ENCODE data around the gene EPHA4.

Gene EPHA4

DNA sequence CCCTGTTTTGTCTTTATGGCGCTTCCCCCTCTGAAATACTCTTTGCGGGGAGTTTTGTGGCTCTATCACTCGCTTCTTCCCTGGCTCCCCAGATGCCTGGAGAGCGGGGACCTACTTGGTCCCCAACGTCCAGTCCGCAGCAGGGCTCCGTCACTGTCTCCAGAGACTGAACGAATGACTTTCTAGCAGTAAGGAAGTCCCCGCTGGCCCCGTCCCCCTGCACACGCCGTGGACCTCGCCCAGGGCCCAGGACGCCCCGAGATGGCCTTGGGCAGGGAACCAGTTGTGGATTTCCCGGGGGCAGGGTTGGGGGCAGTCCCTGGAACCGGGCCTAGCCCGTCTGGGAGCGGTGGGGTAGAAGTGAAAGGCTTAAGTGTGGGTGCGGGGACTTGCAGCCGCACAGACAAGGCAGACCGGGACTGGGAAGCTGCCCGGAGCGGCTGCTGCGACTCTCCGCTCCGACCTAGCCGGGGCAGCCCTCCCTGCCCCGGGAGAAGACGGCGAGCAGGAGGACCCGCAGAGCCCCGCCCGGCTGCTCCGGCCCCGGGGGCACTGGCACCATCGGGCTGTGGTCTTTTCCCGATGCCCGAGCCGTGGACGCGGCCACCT is 821 bp upstream of the EPHA4 start:
- peak; percentile 56 for DNase-seq (ENCODE audit: low spot score)

DNA sequence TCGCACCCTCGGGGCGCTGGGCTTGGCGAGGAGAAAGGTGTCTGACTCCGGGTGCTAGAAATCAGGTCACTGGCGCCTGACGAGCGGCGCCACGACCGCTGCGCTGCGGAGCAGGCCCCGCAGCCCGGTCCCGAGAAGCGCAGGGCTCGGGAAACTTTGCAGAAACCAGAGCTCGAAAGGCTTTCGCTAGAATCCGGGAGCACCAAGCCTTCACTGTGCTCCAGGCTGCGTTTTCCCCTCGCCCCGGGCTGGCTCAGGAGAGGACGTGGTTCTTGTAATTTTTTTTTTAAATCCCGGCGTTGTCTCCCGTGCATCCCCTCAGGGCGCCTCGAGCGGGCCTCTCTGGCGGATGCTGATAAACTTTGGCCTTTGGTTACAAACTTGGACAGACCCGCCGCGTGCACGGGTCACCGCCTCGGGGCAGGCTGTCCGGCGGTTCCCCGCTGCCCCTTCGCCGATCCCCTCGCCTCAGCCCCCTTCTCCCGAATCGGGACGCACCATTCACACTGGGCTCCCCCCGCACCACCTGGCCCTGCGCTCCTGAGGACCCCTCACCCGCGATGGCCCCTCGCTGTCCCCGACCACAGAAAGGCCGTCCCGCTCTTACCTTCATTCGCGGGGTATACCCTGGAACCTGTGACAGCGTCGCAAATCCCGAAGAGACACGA is 419 bp downstream of the EPHA4 start:
- TF ChIP-seq, protein P1, sequence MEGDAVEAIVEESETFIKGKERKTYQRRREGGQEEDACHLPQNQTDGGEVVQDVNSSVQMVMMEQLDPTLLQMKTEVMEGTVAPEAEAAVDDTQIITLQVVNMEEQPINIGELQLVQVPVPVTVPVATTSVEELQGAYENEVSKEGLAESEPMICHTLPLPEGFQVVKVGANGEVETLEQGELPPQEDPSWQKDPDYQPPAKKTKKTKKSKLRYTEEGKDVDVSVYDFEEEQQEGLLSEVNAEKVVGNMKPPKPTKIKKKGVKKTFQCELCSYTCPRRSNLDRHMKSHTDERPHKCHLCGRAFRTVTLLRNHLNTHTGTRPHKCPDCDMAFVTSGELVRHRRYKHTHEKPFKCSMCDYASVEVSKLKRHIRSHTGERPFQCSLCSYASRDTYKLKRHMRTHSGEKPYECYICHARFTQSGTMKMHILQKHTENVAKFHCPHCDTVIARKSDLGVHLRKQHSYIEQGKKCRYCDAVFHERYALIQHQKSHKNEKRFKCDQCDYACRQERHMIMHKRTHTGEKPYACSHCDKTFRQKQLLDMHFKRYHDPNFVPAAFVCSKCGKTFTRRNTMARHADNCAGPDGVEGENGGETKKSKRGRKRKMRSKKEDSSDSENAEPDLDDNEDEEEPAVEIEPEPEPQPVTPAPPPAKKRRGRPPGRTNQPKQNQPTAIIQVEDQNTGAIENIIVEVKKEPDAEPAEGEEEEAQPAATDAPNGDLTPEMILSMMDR (IDR thresholded peaks at IDR 0.05; ENCODE audit: extremely low read depth, missing control alignments): no peak
- peak; percentile 33 for DNase-seq (ENCODE audit: low spot score)

More for the DNA sequence above, 821 bp upstream of the EPHA4 start:
- TF ChIP-seq, protein P1 (IDR thresholded peaks at IDR 0.05; ENCODE audit: extremely low read depth, missing control alignments): no peak

DNA sequence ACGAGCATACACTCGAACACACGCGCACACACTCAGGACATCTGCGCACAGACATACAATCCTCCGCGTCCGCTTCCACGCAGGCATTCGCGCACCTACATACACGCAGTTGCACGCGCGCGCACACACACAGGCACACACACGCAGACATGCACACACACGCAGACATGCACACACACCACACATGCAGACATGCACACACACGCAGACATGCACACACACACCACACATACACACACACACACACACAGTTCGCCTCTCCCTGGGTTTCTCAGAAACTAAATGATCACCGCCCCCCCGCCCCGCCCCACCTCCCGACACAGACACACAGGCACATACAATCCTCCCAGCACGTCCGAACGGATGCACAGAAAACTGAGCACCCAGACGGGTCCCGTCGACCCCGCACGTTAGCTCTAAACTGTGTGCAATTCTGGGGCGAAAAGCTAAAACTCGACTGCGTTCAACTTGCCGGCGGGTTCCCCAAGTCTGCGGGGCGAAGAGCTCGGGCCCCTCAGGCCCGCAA is 1.0 kb downstream of the EPHA4 start:
- TF ChIP-seq, protein P1 (IDR thresholded peaks at IDR 0.05; ENCODE audit: extremely low read depth, missing control alignments): no peak
- DNase-seq (ENCODE audit: low spot score): no peak

DNA sequence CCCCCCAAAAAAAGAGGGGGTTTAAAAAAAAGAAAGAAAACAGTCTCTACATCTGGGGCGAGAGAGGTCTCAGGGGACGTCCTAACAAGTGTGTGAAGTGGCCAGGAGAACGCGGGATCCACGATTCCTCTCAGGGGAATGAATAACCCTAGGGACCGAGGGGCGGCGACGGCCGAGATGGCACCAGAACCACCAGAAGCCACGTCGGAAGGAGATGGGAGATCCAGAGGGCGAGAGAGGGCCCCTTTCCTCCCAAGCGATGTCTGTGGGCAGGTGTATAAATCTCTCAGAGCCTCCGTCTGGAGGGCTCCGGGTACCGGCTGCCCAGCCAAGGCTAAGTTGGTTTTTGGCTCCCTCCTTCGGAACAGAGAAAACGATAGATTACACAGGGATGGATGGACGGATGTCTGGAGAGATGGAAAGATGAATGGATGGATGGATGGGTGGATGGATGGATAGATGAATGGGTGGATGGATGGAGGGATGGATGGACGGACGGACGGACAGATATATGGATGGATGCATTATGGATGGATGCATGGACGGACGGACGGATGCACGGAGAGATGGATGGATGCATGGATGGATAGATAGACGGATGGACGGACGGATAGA is 1.7 kb downstream of the EPHA4 start:
- DNase-seq (ENCODE audit: low spot score): no peak
- TF ChIP-seq, protein P1 (IDR thresholded peaks at IDR 0.05; ENCODE audit: extremely low read depth, missing control alignments): no peak

DNA sequence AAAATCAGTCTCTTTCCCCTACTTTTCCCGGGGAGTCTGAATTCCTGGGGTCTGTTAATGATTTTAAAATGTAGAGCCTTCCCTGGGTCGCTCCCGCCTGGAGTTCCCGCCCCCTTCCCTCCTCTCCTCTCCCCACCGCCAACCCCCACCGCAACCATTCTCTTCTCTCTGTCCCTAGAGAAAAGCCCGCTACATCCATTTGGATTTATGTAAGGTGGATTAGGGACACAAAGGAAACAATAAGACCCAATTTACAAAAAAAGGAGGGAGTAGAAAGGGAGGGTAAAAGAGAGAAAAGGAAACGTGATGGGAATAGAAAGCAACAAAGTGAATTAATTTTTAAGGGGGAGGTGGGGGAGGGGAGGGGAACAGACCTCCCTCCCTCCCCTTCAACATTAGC is 2.2 kb downstream of the EPHA4 start:
- no peak for DNase-seq (ENCODE audit: low spot score)
- TF ChIP-seq, protein P1 (IDR thresholded peaks at IDR 0.05; ENCODE audit: extremely low read depth, missing control alignments): no peak

DNA sequence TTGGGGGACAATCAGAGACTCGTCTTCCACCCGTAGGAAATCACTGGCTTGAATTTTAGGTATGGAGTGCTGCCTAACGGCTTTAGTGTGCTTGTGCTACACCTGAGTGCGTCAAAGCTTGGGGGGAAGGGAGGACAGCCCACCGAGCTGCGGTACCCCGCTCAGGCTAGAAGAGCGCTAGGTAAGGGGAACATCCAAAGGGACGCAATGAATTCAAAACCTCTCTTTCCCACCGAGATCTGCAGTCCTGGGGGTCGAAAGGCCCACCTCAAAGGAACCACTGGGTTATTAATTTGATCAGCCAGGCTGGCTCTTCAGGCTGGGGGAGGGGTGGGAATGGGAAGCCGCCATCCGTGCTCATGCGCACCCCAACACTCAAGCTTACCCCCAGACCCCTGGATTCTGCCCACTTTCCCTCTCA is 2.7 kb downstream of the EPHA4 start:
- DNase-seq (ENCODE audit: low spot score): no peak
- TF ChIP-seq, protein P1 (IDR thresholded peaks at IDR 0.05; ENCODE audit: extremely low read depth, missing control alignments): no peak

DNA sequence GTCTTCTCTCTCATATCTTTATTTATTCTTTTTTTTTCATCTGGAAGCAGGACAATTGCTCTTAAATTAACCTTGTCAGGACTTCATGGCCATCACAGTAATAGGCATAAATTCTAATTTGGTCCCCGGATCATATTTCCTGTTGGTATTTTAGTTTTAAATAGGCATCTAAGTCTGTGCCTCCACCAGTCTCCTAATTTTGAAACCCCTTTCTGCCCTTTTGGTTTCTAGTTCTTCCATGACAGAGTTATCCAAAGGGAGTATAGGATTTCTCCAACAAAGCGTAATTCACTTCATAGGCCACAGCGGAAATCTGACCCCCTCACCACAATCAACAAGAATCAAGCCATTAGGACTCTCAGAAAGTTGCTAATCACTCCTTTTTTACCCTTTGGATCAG is 3.8 kb downstream of the EPHA4 start:
- DNase-seq (ENCODE audit: low spot score): no peak
- TF ChIP-seq, protein P1 (IDR thresholded peaks at IDR 0.05; ENCODE audit: extremely low read depth, missing control alignments): no peak
